CD4-positive, alpha-beta T cell (primary cell): ENCODE results near the gene MYOM3. TPM values are rescaled to one million over a fixed set of nuclear protein-coding genes. Genes with fewer than 3 reads are reported as not detected.

Experiments used
- ATAC-seq: fragments of 200-7000 bp; cut with Tn5 transposase; one replicate; pipeline ENCODE4 v1.10.0; 2022; ENCODE audit warnings: mild to moderate bottlenecking; ENCODE audit not compliant: poor library complexity
- CTCF ChIA-PET: fragments of 350-600 bp; sonication (Branson Sonifier 250); formaldehyde crosslinking; loops from one replicate; lab custom pipeline; 2021; ENCODE audit warnings: antibody characterized with exemption, inconsistent platforms; lab: Charles Lee
- POLR2A ChIA-PET: fragments of 350-600 bp; sonication (Branson Sonifier 250); formaldehyde crosslinking; loops from one replicate; lab custom pipeline; 2021; ENCODE audit warnings: antibody characterized with exemption, inconsistent platforms; lab: Charles Lee
- DNase-seq, 14 experiments: peaks; one replicate each; pipeline ENCODE4 v3.0.0-alpha.2; 2013 to 2020; ENCODE audit warnings: mixed read lengths in 2 of 14
- H3K27ac ChIP-seq, 2 donors: one replicate each; pipeline versions ENCODE4 v1.5.1 to v1.7.0; 2013; ENCODE audit warnings: low read length in 2 of 2, low read depth in 1 of 2, mild to moderate bottlenecking in 1 of 2
- H3K27me3 ChIP-seq, 2 experiments: 1 replicate in 1 of 2; 2 replicates in 1 of 2; pipeline versions ENCODE4 v1.6.1 to v1.7.0; 2013; ENCODE audit warnings: low read length in 2 of 2, control low read depth in 1 of 2, mild to moderate bottlenecking in 1 of 2, moderate library complexity in 1 of 2; ENCODE audit not compliant: insufficient read depth in 2 of 2, control insufficient read depth in 1 of 2
- H3K36me3 ChIP-seq: one replicate; pipeline ENCODE4 v1.6.1; 2013; ENCODE audit warnings: low read length, control low read depth; ENCODE audit not compliant: insufficient read depth
- H3K4me1 ChIP-seq: one replicate; pipeline ENCODE4 v1.6.1; 2013; ENCODE audit warnings: low read length, control low read depth; ENCODE audit not compliant: insufficient read depth
- H3K4me3 ChIP-seq: one replicate; pipeline ENCODE4 v1.5.1; 2013; ENCODE audit warnings: mild to moderate bottlenecking, low read length, moderate library complexity
- H3K9me3 ChIP-seq, 2 experiments: 1 replicate in 1 of 2; 2 replicates in 1 of 2; pipeline versions ENCODE4 v1.6.1 to v1.7.0; 2013; ENCODE audit warnings: low read length in 2 of 2, mild to moderate bottlenecking in 2 of 2, control low read depth in 1 of 2, moderate library complexity in 1 of 2; ENCODE audit not compliant: control insufficient read depth in 1 of 2, insufficient read depth in 1 of 2
- H3K27ac Mint-ChIP-seq: one replicate; pipeline ENCODE4 v1.8.0; 2020; ENCODE audit warnings: mixed read lengths
- H3K27me3 Mint-ChIP-seq: one replicate; pipeline ENCODE4 v1.8.0; 2021; ENCODE audit warnings: mixed read lengths
- H3K36me3 Mint-ChIP-seq: one replicate; pipeline ENCODE4 v1.8.0; 2021; ENCODE audit warnings: low read depth, mixed read lengths
- H3K4me1 Mint-ChIP-seq: one replicate; pipeline ENCODE4 v1.8.0; 2021; ENCODE audit warnings: low read depth, mixed read lengths
- H3K4me3 Mint-ChIP-seq: one replicate; pipeline ENCODE4 v1.8.0; 2020; ENCODE audit warnings: mild to moderate bottlenecking, mixed read lengths
- H3K9me3 Mint-ChIP-seq: one replicate; pipeline ENCODE4 v1.8.0; 2020; ENCODE audit warnings: mixed read lengths
- intact Hi-C, 2 experiments: fragments of 100-400 bp; cut with DNase I in 1 of 2; cut with micrococcal nuclease in 1 of 2; formaldehyde crosslinking; loops; one replicate each; pipeline versions ENCODE4 v1.15.1 to v1.9.0; 2023 to 2025; cut with DNase I, micrococcal nuclease
- total RNA-seq, 174 experiments: library from RNA in 2 of 174; stranded (reverse) in 2 of 174; gene quantifications; one replicate each; pipeline ENCODE4 v1.2.3 and lab custom pipeline; 2021 to 2026
- TF ChIP-seq, protein P1 (sequence below): fragments of 200-600 bp; IDR thresholded peaks from one replicate; pipeline ENCODE4 v1.8.0; 2022; ENCODE audit warnings: antibody characterized with exemption, mild to moderate bottlenecking

The MYOM3 gene
- total RNA-seq, 2 experiments from 2014 or later: not detected

GRCh38 chr1:24117722-24118409, 5.9 kb upstream of the MYOM3 start:
- Histone ChIP-seq H3K36me3 (no peaks in the 10 kb centered on the region), H3K27ac (no peak overlapping the region), H3K27me3 (peaks cover 5 to 15% of the 10 kb centered on the region in 2 experiments), H3K9me3 (no peaks in the 10 kb centered on the region), H3K4me1 (peaks cover under 1% of the 10 kb centered on the region), H3K4me3 (no peak overlapping the region)
- no peak overlapping the region for H3K27ac Mint-ChIP-seq
- peaks cover 42% of the 10 kb centered on the region for H3K27me3 Mint-ChIP-seq
- ChIA-PET CTCF (no interaction called here), POLR2A (no interaction called here)
- H3K36me3 Mint-ChIP-seq: no peaks in the 10 kb centered on the region
- H3K4me1 Mint-ChIP-seq: no peaks in the 10 kb centered on the region
- ATAC-seq: no peak
- H3K9me3 Mint-ChIP-seq: no peaks in the 10 kb centered on the region
- DNase-seq: no peak
- TF ChIP-seq, protein P1, sequence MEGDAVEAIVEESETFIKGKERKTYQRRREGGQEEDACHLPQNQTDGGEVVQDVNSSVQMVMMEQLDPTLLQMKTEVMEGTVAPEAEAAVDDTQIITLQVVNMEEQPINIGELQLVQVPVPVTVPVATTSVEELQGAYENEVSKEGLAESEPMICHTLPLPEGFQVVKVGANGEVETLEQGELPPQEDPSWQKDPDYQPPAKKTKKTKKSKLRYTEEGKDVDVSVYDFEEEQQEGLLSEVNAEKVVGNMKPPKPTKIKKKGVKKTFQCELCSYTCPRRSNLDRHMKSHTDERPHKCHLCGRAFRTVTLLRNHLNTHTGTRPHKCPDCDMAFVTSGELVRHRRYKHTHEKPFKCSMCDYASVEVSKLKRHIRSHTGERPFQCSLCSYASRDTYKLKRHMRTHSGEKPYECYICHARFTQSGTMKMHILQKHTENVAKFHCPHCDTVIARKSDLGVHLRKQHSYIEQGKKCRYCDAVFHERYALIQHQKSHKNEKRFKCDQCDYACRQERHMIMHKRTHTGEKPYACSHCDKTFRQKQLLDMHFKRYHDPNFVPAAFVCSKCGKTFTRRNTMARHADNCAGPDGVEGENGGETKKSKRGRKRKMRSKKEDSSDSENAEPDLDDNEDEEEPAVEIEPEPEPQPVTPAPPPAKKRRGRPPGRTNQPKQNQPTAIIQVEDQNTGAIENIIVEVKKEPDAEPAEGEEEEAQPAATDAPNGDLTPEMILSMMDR: no peak
- H3K4me3 Mint-ChIP-seq: no peak overlapping the region
- intact Hi-C loops: no loop called here

GRCh38 chr1:24117132-24117531, 5.2 kb upstream of the MYOM3 start:
- Histone ChIP-seq H3K4me1 (peaks cover 8% of the 10 kb centered on the region), H3K36me3 (no peaks in the 10 kb centered on the region), H3K9me3 (no peaks in the 10 kb centered on the region), H3K4me3 (no peak overlapping the region), H3K27me3 (peaks cover 5 to 15% of the 10 kb centered on the region in 2 experiments), H3K27ac (no peak overlapping the region)
- peaks cover 48% of the 10 kb centered on the region for H3K27me3 Mint-ChIP-seq
- H3K36me3 Mint-ChIP-seq: no peaks in the 10 kb centered on the region
- DNase-seq: no peak
- no peak for ATAC-seq
- intact Hi-C loops: no loop called here
- no peaks in the 10 kb centered on the region for H3K9me3 Mint-ChIP-seq
- ChIA-PET CTCF (no interaction called here), POLR2A (no interaction called here)
- no peak overlapping the region for H3K27ac Mint-ChIP-seq
- peaks cover 5% of the 10 kb centered on the region for H3K4me1 Mint-ChIP-seq
- TF ChIP-seq, protein P1: no peak
- no peak overlapping the region for H3K4me3 Mint-ChIP-seq

GRCh38 chr1:24114753-24115152, 2.8 kb upstream of the MYOM3 start:
- ChIA-PET CTCF (no interaction called here), POLR2A (no interaction called here)
- ATAC-seq (no peak), DNase-seq (no peak)
- no peak overlapping the region for H3K4me3 ChIP-seq
- H3K36me3 ChIP-seq: no peaks in the 10 kb centered on the region
- peaks cover 42% of the 10 kb centered on the region for H3K27me3 Mint-ChIP-seq
- peaks cover 5% of the 10 kb centered on the region for H3K4me1 Mint-ChIP-seq
- H3K36me3 Mint-ChIP-seq: no peaks in the 10 kb centered on the region
- H3K4me1 ChIP-seq: peaks cover 9% of the 10 kb centered on the region
- peaks cover 5 to 13% of the 10 kb centered on the region in 2 experiments for H3K27me3 ChIP-seq
- H3K4me3 Mint-ChIP-seq: no peak overlapping the region
- H3K9me3 ChIP-seq: no peaks in the 10 kb centered on the region
- TF ChIP-seq, protein P1: no peak
- H3K27ac Mint-ChIP-seq: no peak overlapping the region
- no peaks in the 10 kb centered on the region for H3K9me3 Mint-ChIP-seq
- H3K27ac ChIP-seq: no peak overlapping the region
- intact Hi-C loops: no loop called here
